HepG2 (cell line): ENCODE measurements around the gene UBE2R2. TPM values are rescaled to one million over a fixed set of nuclear protein-coding genes. Genes with fewer than 3 reads are reported as not detected.
A peak's percentile ranks its signal among the peaks of the same experiment; 100 is the strongest.

Experiments used
- AHR ChIP-seq: IDR thresholded peaks from 2 replicates; pipeline ENCODE4 v1.6.1; 2018; ENCODE audit warnings: missing genetic modification reagents, missing compliant biosample characterization
- CHD2 ChIP-seq: IDR thresholded peaks from 2 replicates; pipeline ENCODE4 v1.6.1; 2011; ENCODE audit warnings: low read depth, low read length, improper control_type of control experiment
- FOXA1 ChIP-seq, 2 experiments: fragments of 450-650 bp in 1 of 2; sonication (generic) in 1 of 2; formaldehyde crosslinking in 1 of 2; IDR thresholded peaks; 2 replicates each; pipeline versions ENCODE4 v1.4.0 to v1.6.1; 2016 to 2020; ENCODE audit warnings: missing genetic modification reagents in 1 of 2
- FOXM1 ChIP-seq: sonication (generic); formaldehyde crosslinking; IDR thresholded peaks from 2 replicates; pipeline ENCODE4 v1.5.0; 2020; ENCODE audit warnings: missing genetic modification reagents
- GATA4 ChIP-seq: sonication (generic); IDR thresholded peaks from 2 replicates; pipeline ENCODE4 v1.6.1; 2016; ENCODE audit warnings: antibody characterized with exemption, low read depth, borderline replicate concordance
- GFI1 ChIP-seq: sonication (generic); formaldehyde crosslinking; IDR thresholded peaks from 2 replicates; pipeline ENCODE4 v1.5.0; 2020; ENCODE audit warnings: missing genetic modification reagents, mild to moderate bottlenecking, borderline replicate concordance
- HIVEP1 ChIP-seq: sonication (generic); formaldehyde crosslinking; IDR thresholded peaks from 2 replicates; pipeline ENCODE4 v1.4.0; 2020; ENCODE audit warnings: mild to moderate bottlenecking, missing genetic modification reagents
- MED1 ChIP-seq: sonication (generic); formaldehyde crosslinking; IDR thresholded peaks from 2 replicates; pipeline ENCODE4 v1.4.0; 2020; ENCODE audit warnings: missing genetic modification reagents
- NCOA1 ChIP-seq: sonication (generic); formaldehyde crosslinking; IDR thresholded peaks from 2 replicates; pipeline ENCODE4 v1.9.0; 2021; ENCODE audit warnings: missing genetic modification reagents
- RARA ChIP-seq: IDR thresholded peaks from 2 replicates; pipeline ENCODE4 v1.6.1; 2016; ENCODE audit warnings: missing genetic modification reagents, missing compliant biosample characterization
- SETDB1 ChIP-seq: sonication (generic); formaldehyde crosslinking; IDR thresholded peaks from 2 replicates; pipeline ENCODE4 v1.5.1; 2020; ENCODE audit warnings: missing genetic modification reagents, mild to moderate bottlenecking, borderline replicate concordance
- ZFP37 ChIP-seq: sonication (generic); formaldehyde crosslinking; IDR thresholded peaks from 2 replicates; pipeline ENCODE4 v1.4.0; 2020; ENCODE audit warnings: missing genetic modification reagents, borderline replicate concordance
- ZNF101 ChIP-seq: sonication (generic); formaldehyde crosslinking; IDR thresholded peaks from 2 replicates; pipeline ENCODE4 v1.4.0; 2020; ENCODE audit warnings: mild to moderate bottlenecking, low read depth, missing genetic modification reagents, borderline replicate concordance
- ZNF205 ChIP-seq: IDR thresholded peaks from 2 replicates; pipeline ENCODE4 v1.6.1; 2018; ENCODE audit warnings: missing biosample characterization, missing genetic modification reagents
- ZNF24 ChIP-seq: fragments of 450-650 bp; IDR thresholded peaks from 2 replicates; pipeline ENCODE4 v1.6.1; 2017; ENCODE audit warnings: antibody characterized with exemption, mild to moderate bottlenecking
- ZNF253 ChIP-seq: sonication (generic); formaldehyde crosslinking; IDR thresholded peaks from 2 replicates; pipeline ENCODE4 v1.8.0; 2022; ENCODE audit warnings: mild to moderate bottlenecking, missing genetic modification reagents, borderline replicate concordance
- ZNF776 ChIP-seq: sonication (generic); formaldehyde crosslinking; IDR thresholded peaks from 2 replicates; pipeline ENCODE4 v1.4.0; 2020; ENCODE audit warnings: mild to moderate bottlenecking, missing genetic modification reagents
- polyA plus RNA-seq, 8 experiments: library from polyadenylated mRNA; depleted of rRNA in 3 of 8; stranded (reverse) in 7 of 8; unstranded in 1 of 8; fragments of >200 nt; fragmentation: Illumina TruSeq in 4 of 8; extraction: Trizol in 4 of 8; gene quantifications; 2 replicates each; pipeline versions ENCODE4 v1.2.1 to v1.2.3, GENCODE V29; 2011 to 2016; ENCODE audit warnings: low read depth in 4 of 8, missing spikeins in 1 of 8, mixed read lengths in 1 of 8; ENCODE audit not compliant: insufficient read depth in 1 of 8
- total RNA-seq, 5 experiments: library from RNA; depleted of rRNA; stranded (reverse); fragments of >200 nt; fragmentation: Illumina TruSeq; extraction: Trizol; gene quantifications; 2 replicates each; pipeline ENCODE4 v1.2.3, GENCODE V29; 2016; ENCODE audit warnings: low read depth in 1 of 5
- TF ChIP-seq, protein P1 (sequence below): sonication (generic); formaldehyde crosslinking; conservative IDR thresholded peaks from 2 replicates; pipeline ENCODE4 v1.8.0; 2022; ENCODE audit warnings: missing genetic modification reagents
- TF ChIP-seq, protein P2 (sequence below): fragments of 450-650 bp; IDR thresholded peaks from 2 replicates; pipeline ENCODE4 v1.6.1; 2016
- TF ChIP-seq, protein P3 (sequence below), 2 experiments: sonication (generic) in 1 of 2; formaldehyde crosslinking in 1 of 2; IDR thresholded peaks; 2 replicates each; pipeline versions ENCODE4 v1.4.0 to v1.6.1; 2016 to 2020; ENCODE audit warnings: borderline replicate concordance in 1 of 2, low read depth in 1 of 2, mild to moderate bottlenecking in 1 of 2, missing genetic modification reagents in 1 of 2

UBE2R2 gene
- total and polyA plus RNA-seq, 2 of the 13 experiments (the other 11 are each of a cell fraction or from before 2014, with no cell fraction given): 14.8 to 20.9 TPM

DNA sequence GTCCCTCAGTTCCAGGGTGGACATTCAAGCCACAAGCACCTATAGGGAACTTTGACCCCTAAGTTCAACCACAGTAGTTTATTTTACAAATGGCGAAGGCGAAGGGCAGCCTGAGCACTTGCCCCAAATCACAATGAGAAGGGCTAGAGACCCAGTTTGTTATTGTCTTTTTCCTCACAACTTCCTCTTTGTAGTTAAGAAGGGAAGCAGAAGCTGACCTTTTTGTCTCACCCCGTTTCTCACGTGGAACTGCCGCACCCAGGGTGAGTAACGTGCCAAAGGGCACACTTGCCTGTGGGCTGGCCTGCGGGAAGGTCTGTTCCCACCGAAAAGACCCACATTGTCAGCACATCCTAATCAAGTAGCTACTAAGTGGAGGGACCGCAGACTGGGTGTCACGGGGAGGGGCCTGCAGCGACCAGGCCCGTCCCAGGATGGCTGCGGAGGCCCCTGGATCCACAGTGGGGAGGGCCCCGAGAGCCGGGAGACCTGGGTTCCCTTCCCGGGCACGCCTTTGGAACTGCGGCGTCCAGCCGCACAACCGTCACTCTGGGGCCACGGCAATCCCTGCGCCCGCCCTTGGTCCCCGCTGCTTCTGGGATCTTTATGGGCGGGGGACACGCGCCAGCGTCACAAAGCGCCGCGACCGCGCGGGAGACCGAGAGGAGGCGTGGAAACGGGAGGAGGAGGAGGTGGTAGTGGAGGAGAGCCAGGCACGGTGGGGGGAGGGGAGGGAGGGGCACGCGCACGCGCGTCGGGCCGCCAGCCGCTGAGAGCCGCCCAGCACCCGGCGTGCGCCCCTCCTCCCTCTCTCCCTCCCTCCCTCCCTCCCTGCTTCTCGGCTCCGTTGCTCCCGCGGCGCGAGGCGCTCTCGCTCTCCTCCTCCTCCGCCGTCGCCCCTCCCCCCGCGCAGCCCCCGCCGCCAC, at the start of gene UBE2R2 (continued):
- TF ChIP-seq, protein P1, sequence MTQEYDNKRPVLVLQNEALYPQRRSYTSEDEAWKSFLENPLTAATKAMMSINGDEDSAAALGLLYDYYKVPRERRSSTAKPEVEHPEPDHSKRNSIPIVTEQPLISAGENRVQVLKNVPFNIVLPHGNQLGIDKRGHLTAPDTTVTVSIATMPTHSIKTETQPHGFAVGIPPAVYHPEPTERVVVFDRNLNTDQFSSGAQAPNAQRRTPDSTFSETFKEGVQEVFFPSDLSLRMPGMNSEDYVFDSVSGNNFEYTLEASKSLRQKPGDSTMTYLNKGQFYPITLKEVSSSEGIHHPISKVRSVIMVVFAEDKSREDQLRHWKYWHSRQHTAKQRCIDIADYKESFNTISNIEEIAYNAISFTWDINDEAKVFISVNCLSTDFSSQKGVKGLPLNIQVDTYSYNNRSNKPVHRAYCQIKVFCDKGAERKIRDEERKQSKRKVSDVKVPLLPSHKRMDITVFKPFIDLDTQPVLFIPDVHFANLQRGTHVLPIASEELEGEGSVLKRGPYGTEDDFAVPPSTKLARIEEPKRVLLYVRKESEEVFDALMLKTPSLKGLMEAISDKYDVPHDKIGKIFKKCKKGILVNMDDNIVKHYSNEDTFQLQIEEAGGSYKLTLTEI: no peak
- no peak for TF ChIP-seq MED1 (CRISPR knock-in tag)
- TF ChIP-seq ZNF205: peak; percentile 75; the same call in 1 of the 2 replicates
- TF ChIP-seq FOXA1 (IDR thresholded peaks at IDR 0.05): no peak
- peak; percentile 9; the same call in 1 of the 2 replicates for TF ChIP-seq FOXA1 (CRISPR knock-in tag; IDR thresholded peaks at IDR 0.05)
- TF ChIP-seq GFI1 (CRISPR knock-in tag): peak; percentile 39; the same call in 1 of the 2 replicates
- TF ChIP-seq ZFP37 (CRISPR knock-in tag): no peak
- TF ChIP-seq RARA: peak; percentile 17; the same call in 1 of the 2 replicates
- TF ChIP-seq SETDB1 (CRISPR knock-in tag): no peak
- TF ChIP-seq ZNF24: no peak
- 0 out of 2 replicates have a peak, but pooled peaks have one; percentile 15 for TF ChIP-seq ZNF253
- TF ChIP-seq, protein P2, sequence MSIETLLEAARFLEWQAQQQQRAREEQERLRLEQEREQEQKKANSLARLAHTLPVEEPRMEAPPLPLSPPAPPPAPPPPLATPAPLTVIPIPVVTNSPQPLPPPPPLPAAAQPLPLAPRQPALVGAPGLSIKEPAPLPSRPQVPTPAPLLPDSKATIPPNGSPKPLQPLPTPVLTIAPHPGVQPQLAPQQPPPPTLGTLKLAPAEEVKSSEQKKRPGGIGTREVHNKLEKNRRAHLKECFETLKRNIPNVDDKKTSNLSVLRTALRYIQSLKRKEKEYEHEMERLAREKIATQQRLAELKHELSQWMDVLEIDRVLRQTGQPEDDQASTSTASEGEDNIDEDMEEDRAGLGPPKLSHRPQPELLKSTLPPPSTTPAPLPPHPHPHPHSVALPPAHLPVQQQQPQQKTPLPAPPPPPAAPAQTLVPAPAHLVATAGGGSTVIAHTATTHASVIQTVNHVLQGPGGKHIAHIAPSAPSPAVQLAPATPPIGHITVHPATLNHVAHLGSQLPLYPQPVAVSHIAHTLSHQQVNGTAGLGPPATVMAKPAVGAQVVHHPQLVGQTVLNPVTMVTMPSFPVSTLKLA: 0 out of 2 replicates have a peak, but pooled peaks have one; percentile 6
- TF ChIP-seq CHD2: peak; percentile 70
- no peak; the same call in 1 of the 2 replicates for TF ChIP-seq HIVEP1 (CRISPR knock-in tag)
- no peak for TF ChIP-seq ZNF101 (CRISPR knock-in tag)
- no peak for TF ChIP-seq ZNF776 (CRISPR knock-in tag)
- TF ChIP-seq FOXM1 (CRISPR knock-in tag): no peak
- TF ChIP-seq, protein P3, sequence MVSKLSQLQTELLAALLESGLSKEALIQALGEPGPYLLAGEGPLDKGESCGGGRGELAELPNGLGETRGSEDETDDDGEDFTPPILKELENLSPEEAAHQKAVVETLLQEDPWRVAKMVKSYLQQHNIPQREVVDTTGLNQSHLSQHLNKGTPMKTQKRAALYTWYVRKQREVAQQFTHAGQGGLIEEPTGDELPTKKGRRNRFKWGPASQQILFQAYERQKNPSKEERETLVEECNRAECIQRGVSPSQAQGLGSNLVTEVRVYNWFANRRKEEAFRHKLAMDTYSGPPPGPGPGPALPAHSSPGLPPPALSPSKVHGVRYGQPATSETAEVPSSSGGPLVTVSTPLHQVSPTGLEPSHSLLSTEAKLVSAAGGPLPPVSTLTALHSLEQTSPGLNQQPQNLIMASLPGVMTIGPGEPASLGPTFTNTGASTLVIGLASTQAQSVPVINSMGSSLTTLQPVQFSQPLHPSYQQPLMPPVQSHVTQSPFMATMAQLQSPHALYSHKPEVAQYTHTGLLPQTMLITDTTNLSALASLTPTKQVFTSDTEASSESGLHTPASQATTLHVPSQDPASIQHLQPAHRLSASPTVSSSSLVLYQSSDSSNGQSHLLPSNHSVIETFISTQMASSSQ (IDR thresholded peaks at IDR 0.05; ENCODE audit: low read depth): no peak
- TF ChIP-seq, protein P3 (CRISPR knock-in tag; IDR thresholded peaks at IDR 0.05; ENCODE audit: borderline replicate concordance): peak; percentile 39; the same call in 1 of the 2 replicates
- TF ChIP-seq AHR (CRISPR knock-in tag): no peak; the same call in 1 of the 2 replicates
- TF ChIP-seq GATA4: peak; percentile 39; the same call in 1 of the 2 replicates
- TF ChIP-seq NCOA1: peak; percentile 66; the same call in 1 of the 2 replicates
